ENCODE results near the gene PAPPA.

- no peak for TF ChIP-seq MAFF (IDR thresholded peaks at IDR 0.05; ENCODE audit: low read length)
- TF ChIP-seq CHD1 (IDR thresholded peaks at IDR 0.05; ENCODE audit: low read length): no peak
- TF ChIP-seq, protein P1, sequence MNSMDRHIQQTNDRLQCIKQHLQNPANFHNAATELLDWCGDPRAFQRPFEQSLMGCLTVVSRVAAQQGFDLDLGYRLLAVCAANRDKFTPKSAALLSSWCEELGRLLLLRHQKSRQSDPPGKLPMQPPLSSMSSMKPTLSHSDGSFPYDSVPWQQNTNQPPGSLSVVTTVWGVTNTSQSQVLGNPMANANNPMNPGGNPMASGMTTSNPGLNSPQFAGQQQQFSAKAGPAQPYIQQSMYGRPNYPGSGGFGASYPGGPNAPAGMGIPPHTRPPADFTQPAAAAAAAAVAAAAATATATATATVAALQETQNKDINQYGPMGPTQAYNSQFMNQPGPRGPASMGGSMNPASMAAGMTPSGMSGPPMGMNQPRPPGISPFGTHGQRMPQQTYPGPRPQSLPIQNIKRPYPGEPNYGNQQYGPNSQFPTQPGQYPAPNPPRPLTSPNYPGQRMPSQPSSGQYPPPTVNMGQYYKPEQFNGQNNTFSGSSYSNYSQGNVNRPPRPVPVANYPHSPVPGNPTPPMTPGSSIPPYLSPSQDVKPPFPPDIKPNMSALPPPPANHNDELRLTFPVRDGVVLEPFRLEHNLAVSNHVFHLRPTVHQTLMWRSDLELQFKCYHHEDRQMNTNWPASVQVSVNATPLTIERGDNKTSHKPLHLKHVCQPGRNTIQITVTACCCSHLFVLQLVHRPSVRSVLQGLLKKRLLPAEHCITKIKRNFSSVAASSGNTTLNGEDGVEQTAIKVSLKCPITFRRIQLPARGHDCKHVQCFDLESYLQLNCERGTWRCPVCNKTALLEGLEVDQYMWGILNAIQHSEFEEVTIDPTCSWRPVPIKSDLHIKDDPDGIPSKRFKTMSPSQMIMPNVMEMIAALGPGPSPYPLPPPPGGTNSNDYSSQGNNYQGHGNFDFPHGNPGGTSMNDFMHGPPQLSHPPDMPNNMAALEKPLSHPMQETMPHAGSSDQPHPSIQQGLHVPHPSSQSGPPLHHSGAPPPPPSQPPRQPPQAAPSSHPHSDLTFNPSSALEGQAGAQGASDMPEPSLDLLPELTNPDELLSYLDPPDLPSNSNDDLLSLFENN (IDR thresholded peaks at IDR 0.05; ENCODE audit: low read depth in 2 of 2, low read length in 2 of 2): no peak
- TF ChIP-seq, protein P2, sequence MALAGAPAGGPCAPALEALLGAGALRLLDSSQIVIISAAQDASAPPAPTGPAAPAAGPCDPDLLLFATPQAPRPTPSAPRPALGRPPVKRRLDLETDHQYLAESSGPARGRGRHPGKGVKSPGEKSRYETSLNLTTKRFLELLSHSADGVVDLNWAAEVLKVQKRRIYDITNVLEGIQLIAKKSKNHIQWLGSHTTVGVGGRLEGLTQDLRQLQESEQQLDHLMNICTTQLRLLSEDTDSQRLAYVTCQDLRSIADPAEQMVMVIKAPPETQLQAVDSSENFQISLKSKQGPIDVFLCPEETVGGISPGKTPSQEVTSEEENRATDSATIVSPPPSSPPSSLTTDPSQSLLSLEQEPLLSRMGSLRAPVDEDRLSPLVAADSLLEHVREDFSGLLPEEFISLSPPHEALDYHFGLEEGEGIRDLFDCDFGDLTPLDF (CRISPR knock-in tag; IDR thresholded peaks at IDR 0.05): no peak
- no peak for TF ChIP-seq EHMT2 (IDR thresholded peaks at IDR 0.05)
These were observed 11.6 kb upstream of the PAPPA start for GRCh38 chr9:116141864-116142561.
